Endothelial cell of umbilical vein (primary cell): ENCODE data around the gene DMRTB1.

ENCODE experiments used
- CTCF ChIP-seq, 2 donors: IDR thresholded peaks; 1 replicate in 1 of 2; 2 replicates in 1 of 2; pipeline ENCODE4 v1.5.1; 2011; ENCODE audit warnings: low read length in 2 of 2, mild to moderate bottlenecking in 2 of 2, moderate library complexity in 2 of 2, control low read depth in 1 of 2, inconsistent platforms in 1 of 2, low read depth in 1 of 2; ENCODE audit not compliant: insufficient read depth in 1 of 2; ENCODE audit errors: extremely low read depth in 1 of 2
- EZH2 ChIP-seq: IDR thresholded peaks from 2 replicates; pipeline ENCODE4 v1.6.1; 2012; ENCODE audit warnings: borderline replicate concordance, low read depth, mild to moderate bottlenecking, moderate library complexity, low read length, inconsistent platforms; ENCODE audit not compliant: severe bottlenecking
- POLR2A ChIP-seq: IDR thresholded peaks from 2 replicates; pipeline ENCODE4 v1.6.1; 2012; ENCODE audit warnings: low read depth, mild to moderate bottlenecking, control low read depth, low read length
- POLR2AphosphoS5 ChIP-seq: IDR thresholded peaks from 2 replicates; pipeline ENCODE4 v1.6.1; 2012; ENCODE audit warnings: low read depth, mild to moderate bottlenecking, control low read depth, low read length, moderate library complexity; ENCODE audit not compliant: insufficient read depth
- TF ChIP-seq, protein P1 (sequence below): IDR thresholded peaks from 2 replicates; pipeline ENCODE4 v1.6.1; 2011; ENCODE audit not compliant: insufficient read depth, insufficient read length

DNA sequence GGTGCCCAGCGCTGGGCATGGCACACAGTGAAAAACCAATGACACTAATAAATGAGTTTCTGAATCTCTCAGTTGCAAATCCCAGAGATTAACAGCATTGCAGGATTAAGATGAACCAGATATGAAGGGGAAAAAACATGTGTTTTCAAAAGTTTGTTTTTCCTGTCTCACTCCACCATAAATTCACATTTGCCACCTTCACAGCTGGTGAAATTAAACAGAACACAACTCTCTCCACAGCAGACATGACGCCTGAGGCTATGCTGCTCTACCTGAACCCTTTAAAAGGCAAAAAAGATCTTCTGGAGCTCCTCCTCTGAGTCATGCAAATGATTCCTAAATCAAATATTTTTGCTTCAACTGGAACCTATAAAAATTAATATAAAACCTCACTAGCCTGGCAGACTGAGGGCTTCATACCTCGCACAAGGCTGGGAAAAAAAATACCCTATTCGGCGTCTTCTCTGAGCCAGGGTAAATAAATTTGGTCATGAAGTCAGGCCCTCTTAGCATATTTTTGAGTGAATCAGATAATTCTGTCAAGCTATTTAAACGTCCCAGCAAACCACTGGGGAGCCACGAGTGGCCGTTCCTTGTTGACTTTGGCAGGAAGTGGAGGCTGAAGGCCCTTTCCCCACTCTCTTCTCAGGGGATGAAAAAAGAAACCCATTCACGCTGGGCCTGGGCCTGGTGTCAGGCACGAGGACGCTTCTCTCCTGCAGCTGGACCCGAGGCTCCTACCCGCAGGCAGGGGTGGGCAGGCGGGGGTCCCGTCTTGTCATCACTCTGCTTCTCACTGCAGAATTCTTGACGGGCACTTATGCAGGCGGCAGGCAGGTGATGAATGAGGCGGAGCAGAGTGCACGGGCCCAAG lies 53.0 kb downstream of the DMRTB1 start:
- TF ChIP-seq POLR2AphosphoS5 (no peak), CTCF (IDR thresholded peaks at IDR 0.05; ENCODE audit: extremely low read depth in 1 of 2, insufficient read depth in 1 of 2, low read depth in 1 of 2, low read length in 2 of 2) (no peak), EZH2 (no peak), POLR2A (no peak)
- TF ChIP-seq, protein P1, sequence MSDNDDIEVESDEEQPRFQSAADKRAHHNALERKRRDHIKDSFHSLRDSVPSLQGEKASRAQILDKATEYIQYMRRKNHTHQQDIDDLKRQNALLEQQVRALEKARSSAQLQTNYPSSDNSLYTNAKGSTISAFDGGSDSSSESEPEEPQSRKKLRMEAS, result no peak
